Uterus (tissue), 2 donors: Measurements from ENCODE around the gene PROK1.

ENCODE experiments used
- POLR2A ChIP-seq, 2 donors: fragments of 450-650 bp; IDR thresholded peaks; one replicate each; pipeline ENCODE4 v1.6.1; 2016; ENCODE audit warnings: antibody characterized with exemption in 2 of 2, mild to moderate bottlenecking in 1 of 2, moderate library complexity in 1 of 2
- TF ChIP-seq, protein P1 (sequence below), 4 experiments: fragments of 200-600 bp in 2 of 4; fragments of 450-650 bp in 2 of 4; sonication (generic) in 2 of 4; IDR thresholded peaks; one replicate each; pipeline ENCODE4 v1.5.1; 2016 to 2019; ENCODE audit warnings: antibody characterized with exemption in 4 of 4, mild to moderate bottlenecking in 2 of 4, moderate library complexity in 1 of 4

DNA sequence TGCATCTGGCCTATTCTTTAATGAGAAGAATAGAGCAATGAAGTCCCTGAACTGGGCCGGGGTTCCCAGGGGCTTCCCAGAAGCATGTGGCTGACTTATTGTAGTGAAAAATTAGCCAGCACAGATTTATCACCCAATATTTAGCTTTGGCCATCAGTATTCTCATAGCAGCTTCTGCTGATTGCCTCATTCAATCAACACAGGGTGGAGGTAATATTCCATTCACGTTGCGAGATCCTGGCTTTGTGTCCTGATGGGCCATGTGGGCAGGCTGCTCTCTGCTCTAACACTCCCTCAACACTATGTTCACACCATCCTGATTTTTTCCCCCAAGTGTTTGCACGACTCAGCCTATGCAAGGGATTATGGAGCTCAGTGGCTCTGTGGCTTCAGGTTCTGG is 22.0 kb upstream of the PROK1 start:
- TF ChIP-seq, protein P1, sequence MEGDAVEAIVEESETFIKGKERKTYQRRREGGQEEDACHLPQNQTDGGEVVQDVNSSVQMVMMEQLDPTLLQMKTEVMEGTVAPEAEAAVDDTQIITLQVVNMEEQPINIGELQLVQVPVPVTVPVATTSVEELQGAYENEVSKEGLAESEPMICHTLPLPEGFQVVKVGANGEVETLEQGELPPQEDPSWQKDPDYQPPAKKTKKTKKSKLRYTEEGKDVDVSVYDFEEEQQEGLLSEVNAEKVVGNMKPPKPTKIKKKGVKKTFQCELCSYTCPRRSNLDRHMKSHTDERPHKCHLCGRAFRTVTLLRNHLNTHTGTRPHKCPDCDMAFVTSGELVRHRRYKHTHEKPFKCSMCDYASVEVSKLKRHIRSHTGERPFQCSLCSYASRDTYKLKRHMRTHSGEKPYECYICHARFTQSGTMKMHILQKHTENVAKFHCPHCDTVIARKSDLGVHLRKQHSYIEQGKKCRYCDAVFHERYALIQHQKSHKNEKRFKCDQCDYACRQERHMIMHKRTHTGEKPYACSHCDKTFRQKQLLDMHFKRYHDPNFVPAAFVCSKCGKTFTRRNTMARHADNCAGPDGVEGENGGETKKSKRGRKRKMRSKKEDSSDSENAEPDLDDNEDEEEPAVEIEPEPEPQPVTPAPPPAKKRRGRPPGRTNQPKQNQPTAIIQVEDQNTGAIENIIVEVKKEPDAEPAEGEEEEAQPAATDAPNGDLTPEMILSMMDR (IDR thresholded peaks at IDR 0.05), result no peak
- TF ChIP-seq POLR2A (IDR thresholded peaks at IDR 0.05), result no peak
